ENCODE measurements around the gene IDH3A. TPM values are rescaled to one million over a fixed set of nuclear protein-coding genes. Genes with fewer than 3 reads are reported as not detected.

Gene IDH3A
- total RNA-seq, 2 experiments from 2014 or later = 47.0 to 140 TPM

DNA sequence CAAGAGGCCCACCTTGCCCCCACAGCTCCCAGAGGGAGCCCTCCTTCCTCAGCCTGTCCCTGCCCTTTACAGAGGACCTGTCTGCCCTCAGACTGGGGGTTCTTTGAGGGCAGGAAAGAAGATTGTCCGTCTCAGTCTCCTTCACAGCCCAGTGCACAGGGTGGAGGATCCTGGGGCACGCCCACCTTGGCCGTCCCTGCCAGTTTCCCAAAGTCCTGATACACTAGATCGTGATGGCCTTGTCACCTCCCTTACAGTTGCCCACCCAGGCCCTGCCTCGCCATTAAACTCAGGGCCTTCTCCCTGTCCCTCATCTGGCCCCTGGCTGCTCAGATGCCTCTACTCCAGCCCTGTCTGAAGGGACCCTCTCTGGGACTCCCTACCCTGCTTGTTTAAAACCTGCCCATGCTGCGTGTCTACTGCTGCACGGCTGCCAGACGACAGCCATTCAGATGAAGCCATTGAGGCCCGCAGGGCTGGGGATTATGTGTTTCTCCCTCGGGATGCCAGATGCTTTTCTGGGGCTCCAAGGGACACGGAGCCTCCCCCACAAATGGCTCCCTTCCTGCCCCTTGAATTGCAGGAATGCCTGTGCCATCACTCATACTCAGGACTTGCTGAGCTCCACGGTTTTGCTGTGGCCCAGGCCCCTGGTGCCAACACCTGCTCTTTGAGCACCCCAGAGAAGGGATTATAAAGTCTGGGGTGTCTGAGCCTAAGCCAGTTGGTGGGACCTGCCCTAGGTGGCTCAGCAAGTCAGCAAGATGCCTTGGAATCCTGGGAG, 57.4 kb downstream of the IDH3A start:
- no peaks in the 10 kb centered on the region for H3K4me1 ChIP-seq (ENCODE audit: insufficient read depth, low read length, poor library complexity, severe bottlenecking)
- H3K27ac ChIP-seq (ENCODE audit: low read depth, low read length, poor library complexity, severe bottlenecking) = no peak overlapping the region
- no peaks in the 10 kb centered on the region for H3K36me3 ChIP-seq (ENCODE audit: insufficient read depth, low read length)
- no peak overlapping the region for H3K4me3 ChIP-seq (ENCODE audit: low read depth, low read length, poor library complexity, severe bottlenecking)
- TF ChIP-seq, protein P1, sequence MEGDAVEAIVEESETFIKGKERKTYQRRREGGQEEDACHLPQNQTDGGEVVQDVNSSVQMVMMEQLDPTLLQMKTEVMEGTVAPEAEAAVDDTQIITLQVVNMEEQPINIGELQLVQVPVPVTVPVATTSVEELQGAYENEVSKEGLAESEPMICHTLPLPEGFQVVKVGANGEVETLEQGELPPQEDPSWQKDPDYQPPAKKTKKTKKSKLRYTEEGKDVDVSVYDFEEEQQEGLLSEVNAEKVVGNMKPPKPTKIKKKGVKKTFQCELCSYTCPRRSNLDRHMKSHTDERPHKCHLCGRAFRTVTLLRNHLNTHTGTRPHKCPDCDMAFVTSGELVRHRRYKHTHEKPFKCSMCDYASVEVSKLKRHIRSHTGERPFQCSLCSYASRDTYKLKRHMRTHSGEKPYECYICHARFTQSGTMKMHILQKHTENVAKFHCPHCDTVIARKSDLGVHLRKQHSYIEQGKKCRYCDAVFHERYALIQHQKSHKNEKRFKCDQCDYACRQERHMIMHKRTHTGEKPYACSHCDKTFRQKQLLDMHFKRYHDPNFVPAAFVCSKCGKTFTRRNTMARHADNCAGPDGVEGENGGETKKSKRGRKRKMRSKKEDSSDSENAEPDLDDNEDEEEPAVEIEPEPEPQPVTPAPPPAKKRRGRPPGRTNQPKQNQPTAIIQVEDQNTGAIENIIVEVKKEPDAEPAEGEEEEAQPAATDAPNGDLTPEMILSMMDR (conservative IDR thresholded peaks at IDR 0.05; ENCODE audit: low read length) = no peak
- no peak for TF ChIP-seq EZH2phosphoT487 (IDR thresholded peaks at IDR 0.05; ENCODE audit: borderline replicate concordance, low read depth, low read length)
- no peak overlapping the region for H2AFZ ChIP-seq (ENCODE audit: low read length)
- intact Hi-C loops (cut with micrococcal nuclease; ENCODE audit: unreplicated experiment) = no loop called here
- no peaks in the 10 kb centered on the region for H3K9me3 ChIP-seq (ENCODE audit: low read length)
- H3K79me2 ChIP-seq (ENCODE audit: insufficient read depth, low read depth, low read length) = no peaks in the 10 kb centered on the region
- ChIA-PET CTCF (ENCODE audit: unreplicated experiment) (no interaction called here), POLR2A (no interaction called here)
- no TSS peak for BruUV-seq (replicated peaks)
- no peaks in the 10 kb centered on the region for H3K9me2 ChIP-seq (ENCODE audit: insufficient read depth, low read length)
- no peak overlapping the region for H3K4me2 ChIP-seq (ENCODE audit: low read length)
- no peaks in the 10 kb centered on the region for H4K20me1 ChIP-seq (ENCODE audit: insufficient read depth, low read length)
- no peak for DNase-seq (ENCODE audit: low spot score)

DNA sequence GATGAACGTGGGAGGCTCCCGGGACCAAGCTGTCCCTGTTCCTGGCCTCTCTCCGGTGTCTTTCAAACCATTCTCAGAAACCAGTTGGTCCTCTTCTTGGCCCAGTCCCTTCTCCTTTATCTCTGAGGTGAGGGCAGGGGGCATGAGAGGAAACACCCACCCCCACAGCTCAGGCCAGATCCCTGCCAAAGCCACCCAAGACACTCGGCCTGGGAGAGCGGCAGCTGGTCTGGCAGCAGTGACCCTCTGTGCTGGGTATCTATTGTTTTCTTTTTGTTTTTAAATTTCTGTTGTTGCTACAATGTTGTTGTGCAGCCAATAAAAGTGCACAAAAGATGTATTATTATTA, 57.9 kb downstream of the IDH3A start:
- ChIA-PET CTCF (ENCODE audit: unreplicated experiment) (no interaction called here), POLR2A (no interaction called here)
- BruUV-seq (replicated peaks) = no TSS peak
- TF ChIP-seq EZH2phosphoT487 (IDR thresholded peaks at IDR 0.05; ENCODE audit: borderline replicate concordance, low read depth, low read length) = no peak
- TF ChIP-seq, protein P1 (conservative IDR thresholded peaks at IDR 0.05; ENCODE audit: low read length) = no peak
- no peaks in the 10 kb centered on the region for H3K9me3 ChIP-seq (ENCODE audit: low read length)
- H3K4me2 ChIP-seq (ENCODE audit: low read length) = no peak overlapping the region
- no peaks in the 10 kb centered on the region for H4K20me1 ChIP-seq (ENCODE audit: insufficient read depth, low read length)
- no peak for DNase-seq (ENCODE audit: low spot score)
- no peaks in the 10 kb centered on the region for H3K9me2 ChIP-seq (ENCODE audit: insufficient read depth, low read length)
- intact Hi-C loops (cut with micrococcal nuclease; ENCODE audit: unreplicated experiment) = no loop called here
- no peak overlapping the region for H2AFZ ChIP-seq (ENCODE audit: low read length)
- H3K4me1 ChIP-seq (ENCODE audit: insufficient read depth, low read length, poor library complexity, severe bottlenecking) = no peaks in the 10 kb centered on the region
- H3K4me3 ChIP-seq (ENCODE audit: low read depth, low read length, poor library complexity, severe bottlenecking) = no peak overlapping the region
- H3K79me2 ChIP-seq (ENCODE audit: insufficient read depth, low read depth, low read length) = no peaks in the 10 kb centered on the region
- no peak overlapping the region for H3K27ac ChIP-seq (ENCODE audit: low read depth, low read length, poor library complexity, severe bottlenecking)
- H3K36me3 ChIP-seq (ENCODE audit: insufficient read depth, low read length) = no peaks in the 10 kb centered on the region

DNA sequence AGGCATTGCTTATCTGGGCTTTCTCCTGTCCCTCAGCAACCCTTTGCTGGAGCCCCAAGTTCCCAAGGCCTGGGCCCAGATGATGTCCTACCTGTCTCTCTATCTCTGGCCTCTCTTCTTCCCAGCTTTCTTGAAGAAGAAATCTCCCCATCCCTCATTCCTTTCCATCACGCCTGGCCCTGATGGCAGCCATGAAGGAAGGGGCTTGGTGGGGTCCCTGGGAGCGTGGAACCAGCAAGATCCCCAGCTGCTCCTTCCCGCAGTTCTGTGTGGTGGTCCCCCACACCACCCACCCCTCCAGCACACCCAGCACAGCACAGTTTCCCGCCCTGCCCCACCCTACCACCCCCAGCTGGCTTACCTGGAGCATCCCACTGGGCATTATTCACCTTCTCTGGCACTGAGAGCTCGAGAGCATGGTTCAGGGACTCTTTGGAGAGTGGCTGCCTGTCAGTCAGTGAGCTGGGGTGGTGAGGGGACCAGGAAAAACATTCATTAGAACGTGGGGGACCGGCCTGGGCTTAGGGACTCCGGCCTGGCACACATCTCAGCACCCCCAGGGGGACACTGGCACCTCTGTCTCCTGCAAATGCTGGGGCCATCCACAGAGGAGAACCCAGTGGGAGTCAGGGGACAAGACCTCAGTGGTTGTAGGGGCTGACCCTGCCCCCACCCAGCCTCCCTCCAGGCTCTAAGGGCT, 58.6 kb downstream of the IDH3A start:
- no peaks in the 10 kb centered on the region for H3K9me3 ChIP-seq (ENCODE audit: low read length)
- BruUV-seq (replicated peaks) = no TSS peak
- H3K9me2 ChIP-seq (ENCODE audit: insufficient read depth, low read length) = no peaks in the 10 kb centered on the region
- intact Hi-C loops (cut with micrococcal nuclease; ENCODE audit: unreplicated experiment) = no loop called here
- H3K4me3 ChIP-seq (ENCODE audit: low read depth, low read length, poor library complexity, severe bottlenecking) = no peak overlapping the region
- no peaks in the 10 kb centered on the region for H3K4me1 ChIP-seq (ENCODE audit: insufficient read depth, low read length, poor library complexity, severe bottlenecking)
- no peak overlapping the region for H2AFZ ChIP-seq (ENCODE audit: low read length)
- POLR2A ChIA-PET = interaction anchor here (0.7 kb wide), 1 partner anchor 1244 kb away, joined by 4 read pairs; no protein-coding TSS in a partner anchor
- no peak overlapping the region for H3K4me2 ChIP-seq (ENCODE audit: low read length)
- no peak for DNase-seq (ENCODE audit: low spot score)
- CTCF ChIA-PET (ENCODE audit: unreplicated experiment) = no interaction called here
- no peaks in the 10 kb centered on the region for H3K36me3 ChIP-seq (ENCODE audit: insufficient read depth, low read length)
- no peak for TF ChIP-seq EZH2phosphoT487 (IDR thresholded peaks at IDR 0.05; ENCODE audit: borderline replicate concordance, low read depth, low read length)
- TF ChIP-seq, protein P1 (conservative IDR thresholded peaks at IDR 0.05; ENCODE audit: low read length) = no peak
- H4K20me1 ChIP-seq (ENCODE audit: insufficient read depth, low read length) = no peaks in the 10 kb centered on the region
- no peak overlapping the region for H3K27ac ChIP-seq (ENCODE audit: low read depth, low read length, poor library complexity, severe bottlenecking)
- H3K79me2 ChIP-seq (ENCODE audit: insufficient read depth, low read depth, low read length) = no peaks in the 10 kb centered on the region
